Fibroblast of skin of right biceps (primary cell): ENCODE results near the gene CACNA2D4.
"Not testable (repeated sequence)": the region's sequence is repeated elsewhere in the genome, so short reads cannot be mapped to it uniquely, and the experiment has no call there.

Experiments
- DNase-seq: peaks from one replicate; pipeline ENCODE4 v3.0.0-alpha.2; 2013

CACNA2D4 gene

GRCh38 chr12:1918081-1918883, at the start of gene CACNA2D4:
Gene CACNA2D4, minus strand, starts transcription at chr12:1918652. Its CDS starts 179 bp downstream, at chr12:1918473.
- DNase-seq = no peak

GRCh38 chr12:1966561-1967226, 48.2 kb upstream of the CACNA2D4 start:
- DNase-seq = no peak

GRCh38 chr12:1965916-1966315, 47.5 kb upstream of the CACNA2D4 start:
- no peak for DNase-seq

GRCh38 chr12:1962051-1963020, 43.9 kb upstream of the CACNA2D4 start:
- no peak for DNase-seq

- DNase-seq = no peak
Measured at GRCh38 chr12:1956716-1957115, 38.3 kb upstream of the CACNA2D4 start.

- no peak for DNase-seq
Measured at GRCh38 chr12:1949771-1950470, 31.5 kb upstream of the CACNA2D4 start.

GRCh38 chr12:1948883-1949282, 30.4 kb upstream of the CACNA2D4 start:
- DNase-seq = no peak

- DNase-seq = peak; percentile 74
Measured at GRCh38 chr12:1947081-1947480, 28.6 kb upstream of the CACNA2D4 start.

- no peak for DNase-seq
Measured at GRCh38 chr12:1946296-1946695, 27.8 kb upstream of the CACNA2D4 start.

- DNase-seq = not testable (repeated sequence)
Measured at GRCh38 chr12:1945502-1945901, 27.1 kb upstream of the CACNA2D4 start.

- peak; percentile 69 for DNase-seq
Measured at GRCh38 chr12:1939801-1940607, 21.6 kb upstream of the CACNA2D4 start.

- DNase-seq = no peak
Measured at GRCh38 chr12:1939331-1939730, 20.9 kb upstream of the CACNA2D4 start.

- DNase-seq = no peak
Measured at GRCh38 chr12:1937481-1938224, 19.2 kb upstream of the CACNA2D4 start.

- DNase-seq = peak; percentile 56
Measured at GRCh38 chr12:1936406-1937320, 18.2 kb upstream of the CACNA2D4 start.

GRCh38 chr12:1935700-1936378, 17.4 kb upstream of the CACNA2D4 start:
- no peak for DNase-seq

- no peak for DNase-seq
Measured at GRCh38 chr12:1935242-1935641, 16.8 kb upstream of the CACNA2D4 start.

- no peak for DNase-seq
Measured at GRCh38 chr12:1934831-1935230, 16.4 kb upstream of the CACNA2D4 start.

- no peak for DNase-seq
Measured at GRCh38 chr12:1934068-1934467, 15.6 kb upstream of the CACNA2D4 start.
